Activated naive CD8-positive, alpha-beta T cell (primary cell): ENCODE measurements around the gene PPP2R3B.
A peak's percentile ranks its signal among the peaks of the same experiment; 100 is the strongest.
"Not testable (repeated sequence)": the region's sequence is repeated elsewhere in the genome, so short reads cannot be mapped to it uniquely, and the experiment has no call there.

Source experiments
- H3K27ac Mint-ChIP-seq: one replicate; pipeline ENCODE4 v1.8.0; 2021; ENCODE audit warnings: mixed read lengths
- H3K27me3 Mint-ChIP-seq: one replicate; pipeline ENCODE4 v1.8.0; 2021; ENCODE audit warnings: mixed read lengths
- H3K36me3 Mint-ChIP-seq: one replicate; pipeline ENCODE4 v1.8.0; 2021; ENCODE audit warnings: mixed read lengths
- H3K4me1 Mint-ChIP-seq: one replicate; pipeline ENCODE4 v1.8.0; 2021; ENCODE audit warnings: low read depth, mixed read lengths
- H3K4me3 Mint-ChIP-seq: one replicate; pipeline ENCODE4 v1.8.0; 2021; ENCODE audit warnings: mild to moderate bottlenecking, mixed read lengths
- H3K9me3 Mint-ChIP-seq: one replicate; pipeline ENCODE4 v1.8.0; 2021; ENCODE audit warnings: low read depth, mixed read lengths

PPP2R3B gene

GRCh38 chrX:418927-419729 is 32.4 kb upstream of the PPP2R3B start:
- H3K4me1 Mint-ChIP-seq: peaks cover 2% of the 10 kb centered on the region
- no peaks in the 10 kb centered on the region for H3K27me3 Mint-ChIP-seq
- H3K27ac Mint-ChIP-seq: no peak overlapping the region
- no peaks in the 10 kb centered on the region for H3K36me3 Mint-ChIP-seq
- H3K4me3 Mint-ChIP-seq: no peak overlapping the region
- H3K9me3 Mint-ChIP-seq: no peaks in the 10 kb centered on the region

DNA sequence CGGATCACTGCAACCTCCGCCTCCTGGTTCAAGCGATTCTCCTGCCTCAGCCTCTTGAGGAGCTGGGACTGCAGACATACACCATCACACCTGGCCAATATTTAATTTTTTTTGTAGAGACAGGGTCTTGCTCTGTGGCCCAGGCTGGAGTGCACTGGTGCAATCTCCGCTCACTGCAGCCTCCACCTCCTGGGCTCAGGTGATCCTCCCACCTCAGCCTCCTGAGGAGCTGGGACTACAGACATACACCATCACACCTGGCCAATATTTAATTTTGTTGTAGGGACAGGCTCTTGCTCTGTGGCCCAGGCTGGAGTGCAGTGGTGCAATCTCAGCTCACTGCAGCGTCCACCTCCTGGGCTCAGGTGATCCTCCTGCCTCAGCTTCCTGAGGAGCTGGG is 28.8 kb upstream of the PPP2R3B start:
- not testable (repeated sequence) for H3K27ac Mint-ChIP-seq, H3K27me3 Mint-ChIP-seq, H3K4me3 Mint-ChIP-seq, H3K4me1 Mint-ChIP-seq, H3K9me3 Mint-ChIP-seq, H3K36me3 Mint-ChIP-seq

DNA sequence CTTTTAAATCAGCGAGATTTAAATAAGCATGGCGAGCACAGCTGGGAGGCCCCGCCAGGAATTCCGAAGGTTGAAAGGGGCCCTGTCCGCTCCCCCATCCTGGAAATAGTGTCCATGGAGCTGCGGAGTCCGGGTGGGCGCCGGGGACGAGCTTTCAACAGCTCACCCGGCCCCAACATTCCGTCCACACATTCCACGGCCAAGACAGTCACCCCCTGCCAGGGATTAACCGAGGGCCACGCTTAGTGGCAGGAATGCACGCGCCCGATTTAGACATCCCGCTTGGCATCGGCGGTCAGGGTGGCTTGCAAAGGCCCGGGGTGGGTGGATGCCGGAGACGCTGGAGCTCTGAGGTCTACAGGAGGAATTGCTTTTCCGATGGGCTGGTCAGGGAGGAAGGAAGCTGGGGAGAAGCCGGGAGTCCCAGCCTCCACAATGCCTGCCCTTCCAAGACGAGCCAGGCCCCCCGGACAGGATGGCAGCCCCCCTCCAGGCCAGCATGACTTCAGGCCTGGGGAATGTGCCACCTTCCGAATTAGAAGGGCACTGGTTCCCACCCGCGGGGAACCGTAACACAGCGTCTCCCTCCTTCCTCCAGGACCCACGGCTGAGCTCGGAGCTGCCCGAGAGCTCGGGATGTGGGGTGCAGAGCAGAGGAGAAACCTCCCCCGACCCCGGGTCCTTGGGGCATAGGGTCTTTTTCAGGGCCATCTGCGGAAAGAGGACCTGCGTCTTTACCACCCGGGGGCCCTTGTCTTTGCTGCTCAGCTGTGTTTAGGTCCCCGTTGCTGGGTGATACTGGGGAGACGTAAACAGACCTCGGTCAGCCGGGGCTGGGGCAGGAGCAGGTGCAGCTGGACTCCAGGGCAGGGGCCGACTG is 26.9 kb upstream of the PPP2R3B start:
- Mint-ChIP-seq H3K27ac (no peak overlapping the region), H3K36me3 (no peaks in the 10 kb centered on the region), H3K27me3 (no peaks in the 10 kb centered on the region), H3K4me3 (no peak overlapping the region), H3K9me3 (no peaks in the 10 kb centered on the region), H3K4me1 (no peaks in the 10 kb centered on the region)

DNA sequence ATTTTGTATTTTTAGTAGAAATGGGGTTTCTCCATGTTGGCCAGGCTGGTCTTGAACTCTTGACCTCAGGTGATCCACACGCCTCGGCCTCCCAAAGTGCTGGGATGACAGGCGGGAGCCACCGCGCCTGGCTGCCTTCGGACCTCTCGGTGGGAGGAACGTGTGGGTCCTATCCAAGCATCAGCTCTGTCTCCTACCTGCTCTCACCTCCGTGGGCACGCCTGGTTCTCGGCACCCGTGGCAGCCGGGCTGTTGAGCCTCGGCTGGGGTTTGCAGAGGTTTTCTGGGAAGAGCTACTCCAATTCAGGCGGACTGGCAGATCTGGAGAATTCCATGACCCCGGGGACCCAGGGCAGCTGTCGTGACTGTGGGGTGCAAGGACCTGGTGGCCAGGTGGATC is 23.6 kb upstream of the PPP2R3B start:
- Mint-ChIP-seq H3K9me3 (no peaks in the 10 kb centered on the region), H3K4me1 (no peaks in the 10 kb centered on the region)

GRCh38 chrX:405149-405548 is 18.4 kb upstream of the PPP2R3B start:
- Mint-ChIP-seq H3K4me1 (no peaks in the 10 kb centered on the region), H3K36me3 (no peaks in the 10 kb centered on the region), H3K9me3 (no peaks in the 10 kb centered on the region), H3K27ac (no peak overlapping the region), H3K27me3 (no peaks in the 10 kb centered on the region), H3K4me3 (no peak overlapping the region)

More for the DNA sequence above, 23.6 kb upstream of the PPP2R3B start:
- no peak overlapping the region for H3K4me3 Mint-ChIP-seq
- H3K36me3 Mint-ChIP-seq: no peaks in the 10 kb centered on the region
- no peaks in the 10 kb centered on the region for H3K27me3 Mint-ChIP-seq
- no peak overlapping the region for H3K27ac Mint-ChIP-seq

DNA sequence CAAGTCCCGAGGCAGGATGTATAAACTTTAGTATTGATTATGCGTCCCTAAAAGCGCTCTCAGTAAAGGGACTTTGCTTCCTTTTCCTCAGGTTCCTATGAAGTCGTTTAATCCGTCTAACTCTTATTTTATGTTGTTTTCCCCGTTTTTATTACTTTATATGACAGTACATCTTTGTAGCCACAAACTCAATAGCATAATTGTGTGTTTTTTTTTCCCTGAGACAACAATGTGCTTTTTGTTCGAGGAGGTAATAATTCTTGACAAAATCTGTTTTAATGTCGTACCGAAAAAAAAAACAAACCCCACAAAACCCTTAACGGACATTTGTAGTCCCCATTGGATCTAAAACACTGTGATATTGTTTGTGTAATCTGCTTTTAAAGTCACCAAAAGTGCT is 17.9 kb upstream of the PPP2R3B start:
- Mint-ChIP-seq H3K4me3 (no peak overlapping the region), H3K27me3 (no peaks in the 10 kb centered on the region), H3K27ac (no peak overlapping the region), H3K36me3 (no peaks in the 10 kb centered on the region), H3K9me3 (no peaks in the 10 kb centered on the region), H3K4me1 (no peaks in the 10 kb centered on the region)

- H3K4me1 Mint-ChIP-seq: no peaks in the 10 kb centered on the region
- no peaks in the 10 kb centered on the region for H3K9me3 Mint-ChIP-seq
- H3K27ac Mint-ChIP-seq: no peak overlapping the region
- H3K36me3 Mint-ChIP-seq: no peaks in the 10 kb centered on the region
- H3K27me3 Mint-ChIP-seq: no peaks in the 10 kb centered on the region
- no peak overlapping the region for H3K4me3 Mint-ChIP-seq
Observed at GRCh38 chrX:402857-403256, 16.1 kb upstream of the PPP2R3B start.

GRCh38 chrX:400258-400657 is 13.6 kb upstream of the PPP2R3B start:
- Mint-ChIP-seq H3K36me3 (no peaks in the 10 kb centered on the region), H3K4me1 (no peaks in the 10 kb centered on the region), H3K27me3 (no peaks in the 10 kb centered on the region), H3K4me3 (no peak overlapping the region), H3K9me3 (no peaks in the 10 kb centered on the region), H3K27ac (no peak overlapping the region)

GRCh38 chrX:397575-397974 is 10.9 kb upstream of the PPP2R3B start:
- H3K27ac Mint-ChIP-seq: no peak overlapping the region

GRCh38 chrX:394830-395229 is 8.1 kb upstream of the PPP2R3B start:
- Mint-ChIP-seq H3K9me3 (no peaks in the 10 kb centered on the region), H3K4me1 (no peaks in the 10 kb centered on the region), H3K27ac (no peak overlapping the region)

More at GRCh38 chrX:397575-397974, 10.9 kb upstream of the PPP2R3B start:
- Mint-ChIP-seq H3K4me3 (no peak overlapping the region), H3K9me3 (no peaks in the 10 kb centered on the region), H3K4me1 (no peaks in the 10 kb centered on the region), H3K27me3 (no peaks in the 10 kb centered on the region), H3K36me3 (no peaks in the 10 kb centered on the region)

GRCh38 chrX:392575-392846 is 5.8 kb upstream of the PPP2R3B start:
- Mint-ChIP-seq H3K4me3 (no peak overlapping the region), H3K27me3 (no peaks in the 10 kb centered on the region), H3K4me1 (peaks cover 2% of the 10 kb centered on the region), H3K27ac (no peak overlapping the region), H3K36me3 (no peaks in the 10 kb centered on the region), H3K9me3 (no peaks in the 10 kb centered on the region)

More at GRCh38 chrX:394830-395229, 8.1 kb upstream of the PPP2R3B start:
- no peaks in the 10 kb centered on the region for H3K36me3 Mint-ChIP-seq
- H3K27me3 Mint-ChIP-seq: no peaks in the 10 kb centered on the region
- H3K4me3 Mint-ChIP-seq: no peak overlapping the region

DNA sequence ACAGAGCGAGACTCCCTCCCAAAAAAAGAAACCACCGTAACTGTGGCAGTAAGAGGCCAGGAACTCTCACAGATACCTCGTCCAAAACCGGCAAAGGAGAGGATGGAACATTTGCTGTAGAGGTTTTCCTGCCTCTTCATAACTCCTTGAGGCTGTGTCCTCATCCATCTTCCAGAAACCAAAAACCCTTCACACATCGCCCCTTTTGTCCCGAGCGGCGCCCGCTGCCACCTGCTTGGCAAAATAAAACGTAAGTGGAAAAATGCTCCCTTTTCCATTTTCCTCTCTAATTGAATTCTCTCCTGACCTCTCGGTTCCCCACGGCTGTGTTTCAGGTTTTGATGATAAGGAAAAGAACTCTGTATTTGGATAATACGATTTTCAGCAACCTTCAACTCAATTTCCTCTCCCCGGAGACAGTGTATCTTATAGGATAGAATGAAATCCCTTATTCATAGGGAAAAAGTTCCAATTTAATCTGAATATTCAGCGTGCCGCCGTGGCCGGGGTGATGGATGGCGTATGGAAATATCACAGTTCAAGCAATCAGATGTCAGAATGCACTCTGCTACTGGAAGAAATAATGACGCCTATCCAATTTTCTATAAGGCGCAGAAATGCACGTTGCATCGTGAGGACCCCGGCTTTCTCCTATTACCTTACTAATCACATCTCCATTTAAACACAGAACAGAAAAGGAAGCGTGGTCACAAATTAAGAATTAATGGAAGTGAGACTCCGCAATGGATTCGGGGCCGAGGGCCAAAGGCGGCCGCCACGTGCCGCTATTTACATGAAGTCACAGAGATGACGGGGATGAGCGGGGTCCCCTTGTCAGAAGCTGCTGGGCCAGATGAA is 5.2 kb upstream of the PPP2R3B start:
- Mint-ChIP-seq H3K4me1 (peaks cover 7% of the 10 kb centered on the region), H3K36me3 (no peaks in the 10 kb centered on the region), H3K9me3 (no peaks in the 10 kb centered on the region), H3K4me3 (no peak overlapping the region), H3K27ac (no peak overlapping the region), H3K27me3 (no peaks in the 10 kb centered on the region)

DNA sequence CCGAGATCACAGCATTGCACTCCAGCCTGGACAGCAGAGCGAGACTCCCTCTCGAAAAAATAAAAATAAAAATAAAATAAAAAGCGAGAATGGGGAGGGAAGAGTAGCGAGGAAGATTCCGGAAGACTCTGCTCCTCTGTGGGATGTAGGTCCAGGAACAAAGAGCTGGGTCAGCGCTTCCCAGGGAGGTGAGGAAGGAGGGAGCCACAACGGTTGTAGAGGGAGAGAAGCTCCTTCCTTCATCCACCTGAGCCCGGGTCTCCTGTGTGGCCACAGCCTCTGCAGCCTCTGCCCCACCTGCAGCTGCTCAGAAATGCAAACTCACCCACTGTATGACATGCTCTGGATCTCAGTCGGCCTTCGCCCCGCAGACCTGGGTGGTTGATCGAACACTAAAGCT is 3.8 kb upstream of the PPP2R3B start:
- no peaks in the 10 kb centered on the region for H3K36me3 Mint-ChIP-seq
- peaks cover 7% of the 10 kb centered on the region for H3K4me1 Mint-ChIP-seq
- H3K4me3 Mint-ChIP-seq: no peak overlapping the region
- no peaks in the 10 kb centered on the region for H3K9me3 Mint-ChIP-seq
- no peaks in the 10 kb centered on the region for H3K27me3 Mint-ChIP-seq
- H3K27ac Mint-ChIP-seq: no peak overlapping the region

DNA sequence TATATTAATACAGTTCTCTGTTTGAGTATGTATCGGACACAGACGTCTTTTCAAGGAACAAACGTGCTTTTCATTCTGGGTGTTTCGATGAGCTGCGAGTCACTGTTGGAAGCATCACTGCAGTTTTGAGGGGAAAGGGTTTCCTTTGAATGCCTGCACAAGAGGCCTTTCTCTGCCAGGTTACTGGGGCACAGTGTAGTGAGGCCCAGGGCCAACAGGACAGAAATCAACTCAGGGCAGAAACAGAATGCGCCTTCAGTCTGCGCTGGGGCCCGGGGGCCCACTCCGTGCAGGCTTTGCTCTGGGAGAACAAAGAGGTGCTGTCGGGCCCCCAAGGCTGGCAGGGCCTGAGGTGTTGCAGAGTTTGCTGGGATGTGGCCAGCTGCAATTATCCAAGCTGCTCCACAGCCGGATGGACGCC is 2.3 kb upstream of the PPP2R3B start:
- Mint-ChIP-seq H3K9me3 (no peaks in the 10 kb centered on the region), H3K27ac (no peak overlapping the region), H3K4me1 (peaks cover 9% of the 10 kb centered on the region), H3K36me3 (no peaks in the 10 kb centered on the region), H3K4me3 (no peak overlapping the region), H3K27me3 (no peaks in the 10 kb centered on the region)

GRCh38 chrX:387729-388128 is 1.0 kb upstream of the PPP2R3B start:
- H3K27me3 Mint-ChIP-seq: no peaks in the 10 kb centered on the region
- H3K4me3 Mint-ChIP-seq: peak overlapping the region; percentile 96
- H3K4me1 Mint-ChIP-seq: peaks cover 9% of the 10 kb centered on the region
- H3K9me3 Mint-ChIP-seq: no peaks in the 10 kb centered on the region
- peak overlapping the region; percentile 99 for H3K27ac Mint-ChIP-seq
- no peaks in the 10 kb centered on the region for H3K36me3 Mint-ChIP-seq
